ENCODE data around the gene MED19. TPM values are rescaled to one million over a fixed set of nuclear protein-coding genes. Genes with fewer than 3 reads are reported as not detected.

Gene MED19
- total RNA-seq, 1 donor: 13.4 TPM

GRCh38 chr11:57751176-57751575, 39.2 kb upstream of the MED19 start:
- TF ChIP-seq CTCF (IDR thresholded peaks at IDR 0.05; ENCODE audit: extremely low read depth, low read depth, low read length): no peak

GRCh38 chr11:57746920-57747319, 34.9 kb upstream of the MED19 start:
- H2AFZ ChIP-seq (ENCODE audit: low read length): no peak overlapping the region
- H3K36me3 ChIP-seq (ENCODE audit: insufficient read depth, low read length): peaks cover 33% of the 10 kb centered on the region
- TF ChIP-seq CTCF (IDR thresholded peaks at IDR 0.05; ENCODE audit: extremely low read depth, low read depth, low read length): no peak
- H3K79me2 ChIP-seq (ENCODE audit: insufficient read depth, low read length): peaks cover 27% of the 10 kb centered on the region
- peaks cover 9% of the 10 kb centered on the region for H4K20me1 ChIP-seq (ENCODE audit: insufficient read depth, low read length)
- no peak overlapping the region for H3K4me2 ChIP-seq (ENCODE audit: insufficient read depth, low read length)
- peaks cover 10% of the 10 kb centered on the region for H3K4me1 ChIP-seq (ENCODE audit: insufficient read depth, low read length)
- H3K27ac ChIP-seq (ENCODE audit: low read depth, low read length): no peak overlapping the region
- no peaks in the 10 kb centered on the region for H3K9me3 ChIP-seq (ENCODE audit: low read depth, low read length)
- no peak overlapping the region for H3K4me3 ChIP-seq (ENCODE audit: insufficient read depth, low read length)
- DNase-seq (ENCODE audit: insufficient read length, low spot score, missing footprints): no peak
- H3K27me3 ChIP-seq (ENCODE audit: insufficient read depth, low read length): no peaks in the 10 kb centered on the region

More at GRCh38 chr11:57751176-57751575, 39.2 kb upstream of the MED19 start:
- Histone ChIP-seq H3K9me3 (ENCODE audit: low read depth, low read length) (no peaks in the 10 kb centered on the region), H4K20me1 (ENCODE audit: insufficient read depth, low read length) (no peaks in the 10 kb centered on the region), H3K4me2 (ENCODE audit: insufficient read depth, low read length) (no peak overlapping the region), H3K27ac (ENCODE audit: low read depth, low read length) (no peak overlapping the region), H2AFZ (ENCODE audit: low read length) (no peak overlapping the region), H3K27me3 (ENCODE audit: insufficient read depth, low read length) (no peaks in the 10 kb centered on the region), H3K79me2 (ENCODE audit: insufficient read depth, low read length) (no peaks in the 10 kb centered on the region), H3K36me3 (ENCODE audit: insufficient read depth, low read length) (peaks cover 5% of the 10 kb centered on the region), H3K4me3 (ENCODE audit: insufficient read depth, low read length) (no peak overlapping the region), H3K4me1 (ENCODE audit: insufficient read depth, low read length) (no peaks in the 10 kb centered on the region)
- DNase-seq (ENCODE audit: insufficient read length, low spot score, missing footprints): no peak

- Histone ChIP-seq H3K4me2 (ENCODE audit: insufficient read depth, low read length) (no peak overlapping the region), H3K4me1 (ENCODE audit: insufficient read depth, low read length) (peaks cover 10% of the 10 kb centered on the region), H3K27ac (ENCODE audit: low read depth, low read length) (no peak overlapping the region), H4K20me1 (ENCODE audit: insufficient read depth, low read length) (peaks cover 9% of the 10 kb centered on the region), H3K9me3 (ENCODE audit: low read depth, low read length) (no peaks in the 10 kb centered on the region), H3K27me3 (ENCODE audit: insufficient read depth, low read length) (no peaks in the 10 kb centered on the region), H3K79me2 (ENCODE audit: insufficient read depth, low read length) (peaks cover 33% of the 10 kb centered on the region), H3K36me3 (ENCODE audit: insufficient read depth, low read length) (peaks cover 33% of the 10 kb centered on the region), H2AFZ (ENCODE audit: low read length) (no peak overlapping the region), H3K4me3 (ENCODE audit: insufficient read depth, low read length) (no peak overlapping the region)
- no peak for DNase-seq (ENCODE audit: insufficient read length, low spot score, missing footprints)
- TF ChIP-seq CTCF (IDR thresholded peaks at IDR 0.05; ENCODE audit: extremely low read depth, low read depth, low read length): no peak
These were observed 33.2 kb upstream of the MED19 start for GRCh38 chr11:57745206-57745605.

DNA sequence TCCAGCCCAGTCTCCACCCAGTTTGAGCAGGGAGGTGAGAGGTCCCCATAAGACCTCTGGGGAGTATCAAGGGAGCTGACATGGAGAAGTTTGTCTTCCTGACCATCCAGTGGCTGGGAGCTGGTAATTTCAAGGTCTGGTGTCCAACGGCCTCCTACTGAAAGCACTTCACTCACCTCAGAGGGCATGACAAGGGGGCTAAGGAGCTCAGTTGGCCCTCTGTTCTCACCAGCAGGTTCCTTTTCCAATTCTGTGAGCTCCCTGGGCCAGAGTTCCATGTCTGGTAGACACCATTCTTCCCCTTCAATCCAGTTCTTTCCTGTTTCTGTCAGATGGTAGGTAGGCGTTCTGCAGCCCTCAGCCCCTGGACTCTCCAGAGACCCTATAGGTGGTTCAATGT, 32.3 kb upstream of the MED19 start:
- Histone ChIP-seq H3K36me3 (ENCODE audit: insufficient read depth, low read length) (peaks cover 33% of the 10 kb centered on the region), H3K4me2 (ENCODE audit: insufficient read depth, low read length) (no peak overlapping the region), H2AFZ (ENCODE audit: low read length) (no peak overlapping the region), H3K27ac (ENCODE audit: low read depth, low read length) (no peak overlapping the region), H3K79me2 (ENCODE audit: insufficient read depth, low read length) (peaks cover 33% of the 10 kb centered on the region), H3K4me3 (ENCODE audit: insufficient read depth, low read length) (no peak overlapping the region), H4K20me1 (ENCODE audit: insufficient read depth, low read length) (peaks cover 9% of the 10 kb centered on the region), H3K4me1 (ENCODE audit: insufficient read depth, low read length) (peaks cover 10% of the 10 kb centered on the region), H3K9me3 (ENCODE audit: low read depth, low read length) (no peaks in the 10 kb centered on the region), H3K27me3 (ENCODE audit: insufficient read depth, low read length) (no peaks in the 10 kb centered on the region)
- TF ChIP-seq CTCF (IDR thresholded peaks at IDR 0.05; ENCODE audit: extremely low read depth, low read depth, low read length): no peak
- DNase-seq (ENCODE audit: insufficient read length, low spot score, missing footprints): no peak

Data from osteoblast (primary cell).